Measurements from ENCODE around the gene SIL1. TPM values are rescaled to one million over a fixed set of nuclear protein-coding genes. Genes with fewer than 3 reads are reported as not detected.

SIL1 gene
- total and polyA plus RNA-seq, 2 of the 13 experiments (the other 11 are each of a cell fraction or from before 2014, with no cell fraction given): 26.0 to 30.0 TPM

- ChIA-PET CTCF (ENCODE audit: low intra/inter-chr PET ratio, low total read pairs) (no interaction called here), POLR2A (no interaction called here)
- intact Hi-C loops (cut with micrococcal nuclease; ENCODE audit: unreplicated experiment): no loop called here
- Histone ChIP-seq H3K79me2 (ENCODE audit: insufficient read depth, low read length) (no peaks in the 10 kb centered on the region), H4K20me1 (ENCODE audit: insufficient read depth, low read length) (no peaks in the 10 kb centered on the region), H3K27me3 (ENCODE audit: control insufficient read depth in 1 of 2, insufficient read depth in 2 of 2, low read length in 2 of 2) (no peaks in the 10 kb centered on the region), H2AFZ (ENCODE audit: low read length) (no peak overlapping the region), H3K4me3 (replicated peaks in 1 of 3; ENCODE audit: insufficient read depth in 1 of 3, low read depth in 2 of 3, low read length in 3 of 3) (no peak overlapping the region), H3K4me2 (ENCODE audit: low read depth, low read length) (no peak overlapping the region), H3K9me3 (ENCODE audit: low read length) (no peaks in the 10 kb centered on the region), H3K4me1 (ENCODE audit: insufficient read depth, low read length) (peaks cover 21% of the 10 kb centered on the region), H3K36me3 (replicated peaks in 1 of 2; ENCODE audit: control insufficient read depth in 1 of 2, insufficient read depth in 2 of 2, low read length in 2 of 2) (no peaks in the 10 kb centered on the region), H3K9ac (ENCODE audit: insufficient read depth, low read depth, low read length) (no peak overlapping the region), H3K27ac (ENCODE audit: extremely low read length, insufficient read depth, low read length) (no peak overlapping the region)
- WGBS (ENCODE audit: low lambda C conversion rate): 96% methylated on average over 7 of the region's 7 CpGs
- TF ChIP-seq DR1 (CRISPR knock-in tag; IDR thresholded peaks at IDR 0.05) (no peak), MED1 (CRISPR knock-in tag; IDR thresholded peaks at IDR 0.05) (no peak), GATAD1 (CRISPR knock-in tag; IDR thresholded peaks at IDR 0.05) (no peak), SMAD9 (CRISPR knock-in tag; IDR thresholded peaks at IDR 0.05) (no peak), TGIF2 (CRISPR knock-in tag; IDR thresholded peaks at IDR 0.05) (no peak), ASH2L (IDR thresholded peaks at IDR 0.05; ENCODE audit: insufficient read length, low read depth, low read length) (no peak), MBNL3 (CRISPR knock-in tag; conservative IDR thresholded peaks at IDR 0.05) (no peak), ATM (IDR thresholded peaks at IDR 0.05; ENCODE audit: borderline replicate concordance) (no peak), SSRP1 (CRISPR knock-in tag; IDR thresholded peaks at IDR 0.05) (no peak), SUZ12 (IDR thresholded peaks at IDR 0.05; ENCODE audit: low read depth, low read length) (no peak), ISL2 (CRISPR knock-in tag; IDR thresholded peaks at IDR 0.05) (no peak), NFYB (CRISPR knock-in tag; IDR thresholded peaks at IDR 0.05) (no peak), FOSL1 (CRISPR knock-in tag; IDR thresholded peaks at IDR 0.05; ENCODE audit: borderline replicate concordance) (no peak), MIER3 (CRISPR knock-in tag; IDR thresholded peaks at IDR 0.05; ENCODE audit: borderline replicate concordance) (no peak), ZNF589 (CRISPR knock-in tag; conservative IDR thresholded peaks at IDR 0.05) (no peak), ZNF607 (CRISPR knock-in tag; IDR thresholded peaks at IDR 0.05; ENCODE audit: borderline replicate concordance) (no peak), PREB (CRISPR knock-in tag; IDR thresholded peaks at IDR 0.05) (no peak), RELA (CRISPR knock-in tag; IDR thresholded peaks at IDR 0.05) (no peak)
- TF ChIP-seq, protein P1, sequence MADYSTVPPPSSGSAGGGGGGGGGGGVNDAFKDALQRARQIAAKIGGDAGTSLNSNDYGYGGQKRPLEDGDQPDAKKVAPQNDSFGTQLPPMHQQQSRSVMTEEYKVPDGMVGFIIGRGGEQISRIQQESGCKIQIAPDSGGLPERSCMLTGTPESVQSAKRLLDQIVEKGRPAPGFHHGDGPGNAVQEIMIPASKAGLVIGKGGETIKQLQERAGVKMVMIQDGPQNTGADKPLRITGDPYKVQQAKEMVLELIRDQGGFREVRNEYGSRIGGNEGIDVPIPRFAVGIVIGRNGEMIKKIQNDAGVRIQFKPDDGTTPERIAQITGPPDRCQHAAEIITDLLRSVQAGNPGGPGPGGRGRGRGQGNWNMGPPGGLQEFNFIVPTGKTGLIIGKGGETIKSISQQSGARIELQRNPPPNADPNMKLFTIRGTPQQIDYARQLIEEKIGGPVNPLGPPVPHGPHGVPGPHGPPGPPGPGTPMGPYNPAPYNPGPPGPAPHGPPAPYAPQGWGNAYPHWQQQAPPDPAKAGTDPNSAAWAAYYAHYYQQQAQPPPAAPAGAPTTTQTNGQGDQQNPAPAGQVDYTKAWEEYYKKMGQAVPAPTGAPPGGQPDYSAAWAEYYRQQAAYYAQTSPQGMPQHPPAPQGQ (CRISPR knock-in tag; IDR thresholded peaks at IDR 0.05; ENCODE audit: borderline replicate concordance): no peak
- in situ Hi-C loops (cut with HindIII; ENCODE audit: extremely low pct_ligation_motif_present, low pct_unique_long_range_greater_than_20kb): no loop called here
- ATAC-seq (no peak), DNase-seq (ENCODE audit: low spot score) (no peak), FAIRE-seq (no peak)
- no TSS peak for BruUV-seq (replicated peaks)
These were observed 216.6 kb downstream of the SIL1 start for GRCh38 chr5:138981586-138981985.
